Measurements from ENCODE around the gene NEUROD2.

Gene NEUROD2

GRCh38 chr17:39580082-39580468 lies 27.6 kb downstream of the NEUROD2 start:
- no peak for DNase-seq (ENCODE audit: low read depth)

GRCh38 chr17:39579318-39580081 lies 28.2 kb downstream of the NEUROD2 start:
- no peak for DNase-seq (ENCODE audit: low read depth)

DNA sequence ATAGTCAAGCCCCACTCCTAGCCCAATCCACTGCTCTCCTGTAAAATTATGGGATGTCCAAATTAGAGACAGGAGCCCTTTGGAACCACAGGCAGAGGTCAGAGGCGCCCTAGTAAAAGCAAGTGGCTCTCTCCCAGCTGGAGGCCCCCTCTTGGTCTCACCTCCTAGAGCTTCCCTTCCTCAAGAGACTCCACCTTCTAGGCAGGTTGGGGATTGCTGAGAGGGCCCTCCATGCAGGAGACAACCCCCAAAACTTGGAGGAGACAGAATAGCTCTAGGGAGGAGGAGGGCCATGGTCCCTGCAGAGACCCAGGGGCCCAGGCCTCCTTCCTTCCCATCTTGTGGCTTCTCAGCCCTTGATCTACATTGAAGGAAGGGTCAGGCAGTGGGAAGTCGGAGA lies 29.4 kb downstream of the NEUROD2 start:
- no peak for DNase-seq (ENCODE audit: low read depth)

DNA sequence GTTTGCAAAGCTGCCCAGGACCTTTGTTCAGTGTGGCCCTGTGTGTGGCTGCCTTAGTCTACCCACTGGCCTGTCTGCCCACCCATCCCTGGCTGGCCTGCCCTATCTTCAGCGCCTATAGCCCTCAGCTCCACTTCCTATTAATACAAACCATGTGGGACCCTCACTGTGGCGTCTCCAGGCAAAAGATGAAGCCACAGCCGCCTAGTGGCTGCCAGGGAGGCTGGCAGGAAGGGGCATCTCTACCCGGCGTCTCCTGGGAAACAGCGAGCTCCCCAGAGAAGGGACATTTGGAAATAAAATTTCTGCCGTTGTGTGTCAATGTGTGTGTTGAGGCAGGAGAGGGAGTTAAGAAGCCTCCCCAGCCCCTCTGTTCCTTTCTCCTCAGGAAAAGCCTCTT lies 31.5 kb downstream of the NEUROD2 start:
- DNase-seq (ENCODE audit: low read depth) = peak; percentile 29

DNA sequence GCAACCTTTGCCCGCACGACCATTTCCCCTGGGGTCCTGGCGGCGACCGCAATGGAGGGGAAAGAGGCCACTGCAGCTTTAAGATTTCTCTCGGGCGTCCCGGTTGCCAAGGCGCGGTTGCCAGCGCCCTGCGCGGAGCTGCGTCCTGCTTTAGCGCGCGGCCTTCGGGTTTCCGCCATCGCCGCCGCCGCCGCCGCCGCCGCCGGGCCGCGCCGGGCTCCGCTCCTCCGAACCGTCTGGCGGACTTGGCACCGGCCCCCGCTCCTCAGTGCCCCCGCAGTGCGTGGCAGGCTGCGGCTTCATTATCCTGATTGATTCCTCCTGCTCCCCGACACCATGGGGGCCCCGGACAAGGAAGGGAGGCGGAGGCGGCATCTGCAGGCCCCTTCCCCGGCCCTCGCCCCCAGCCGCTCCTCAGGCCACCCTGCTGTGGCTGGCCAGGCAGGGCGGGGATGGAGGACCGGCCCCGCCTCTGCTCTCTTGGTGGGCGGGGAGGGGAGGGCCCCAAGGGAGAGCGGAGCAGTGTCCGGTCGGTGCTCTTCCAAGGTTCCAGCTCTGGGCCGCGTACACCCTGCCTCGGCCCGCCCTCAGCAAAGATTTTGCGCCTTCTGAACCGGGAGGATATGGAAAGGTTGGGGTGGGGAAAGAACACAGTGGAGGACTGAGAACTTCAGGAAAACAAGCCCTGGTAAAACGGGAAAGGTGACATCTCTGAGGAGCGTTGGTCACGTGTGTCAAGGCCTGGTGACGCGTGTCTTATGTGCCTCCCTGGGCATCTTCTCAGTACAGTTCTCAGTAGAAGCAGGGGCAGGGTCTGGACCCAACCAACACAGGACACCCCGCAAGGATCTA lies 34.0 kb downstream of the NEUROD2 start:
- peak; percentile 83 for DNase-seq (ENCODE audit: low read depth)

- no peak for DNase-seq (ENCODE audit: low read depth)
These were observed 35.6 kb downstream of the NEUROD2 start for GRCh38 chr17:39572121-39572520.

DNA sequence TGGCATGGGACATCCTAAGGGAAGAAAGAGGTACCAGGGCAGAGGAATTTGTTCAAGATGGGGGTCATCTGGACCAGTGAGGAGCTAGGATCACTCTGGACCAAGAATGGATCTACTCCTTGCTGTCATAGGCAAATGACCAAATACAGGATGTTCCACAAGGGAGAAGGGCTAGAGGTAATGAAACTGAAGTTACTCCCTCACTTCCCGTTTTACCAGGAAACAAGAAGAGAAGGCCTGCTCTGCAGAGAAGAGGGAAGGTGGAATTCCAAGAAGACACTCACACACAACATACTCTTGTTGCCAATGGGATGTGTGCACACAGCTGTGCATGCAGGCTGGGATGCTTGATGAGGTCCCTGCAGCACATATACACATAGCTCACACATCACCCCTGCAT lies 38.6 kb downstream of the NEUROD2 start:
- DNase-seq (ENCODE audit: low read depth) = no peak

DNA sequence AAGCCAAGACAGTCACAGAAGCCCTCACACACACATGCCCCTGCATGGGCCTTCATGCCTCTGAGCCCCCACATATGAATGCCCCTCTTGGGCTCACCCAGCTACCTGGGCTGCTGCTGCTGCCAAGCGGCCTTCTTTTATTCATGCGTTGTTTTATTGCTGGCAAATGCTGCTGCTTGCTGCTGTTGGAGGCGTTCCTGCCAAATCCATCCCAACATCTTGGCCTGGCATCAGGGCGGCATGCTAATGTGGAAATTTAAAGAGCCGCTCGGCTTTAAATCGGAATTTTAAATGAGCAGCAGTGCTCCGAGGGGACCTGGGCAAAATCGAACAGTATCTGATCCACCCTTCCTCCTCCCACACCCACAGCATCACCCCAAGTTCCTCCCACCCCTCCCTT lies 39.0 kb downstream of the NEUROD2 start:
- DNase-seq (ENCODE audit: low read depth) = no peak

GRCh38 chr17:39566094-39566850 lies 41.4 kb downstream of the NEUROD2 start:
- no peak for DNase-seq (ENCODE audit: low read depth)

DNA sequence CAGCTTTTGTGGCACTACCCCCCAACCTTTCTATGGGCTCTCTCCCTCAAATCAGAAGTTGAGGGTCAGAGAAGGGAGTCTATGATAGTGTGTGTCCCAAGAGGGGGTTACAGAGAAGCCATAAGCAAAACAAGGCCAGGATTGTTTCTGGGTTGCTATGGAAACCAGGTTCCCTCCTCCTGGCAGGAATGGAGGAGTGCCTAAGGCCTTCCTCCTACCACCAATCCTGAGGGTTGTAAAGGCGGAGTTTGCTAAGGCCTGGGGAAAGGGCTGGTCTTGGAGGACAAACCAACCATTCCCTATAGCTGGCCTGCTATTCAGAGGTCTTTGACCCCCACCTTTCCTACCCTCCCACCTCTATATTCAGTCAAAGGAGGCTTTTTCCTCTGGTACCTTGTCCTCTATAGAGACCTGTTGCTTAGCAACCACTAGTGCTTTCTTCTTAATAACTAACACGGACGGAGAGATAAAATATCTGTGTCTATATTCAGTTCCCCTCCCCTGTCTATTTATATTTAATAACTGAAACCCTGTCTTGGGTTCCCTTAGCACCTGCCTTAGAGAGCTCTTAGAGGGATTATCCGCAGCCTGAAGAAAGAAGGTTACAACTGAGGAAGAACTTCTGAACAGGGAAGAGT lies 43.4 kb downstream of the NEUROD2 start:
- DNase-seq (ENCODE audit: low read depth) = peak; percentile 6

GRCh38 chr17:39563476-39563875 lies 44.2 kb downstream of the NEUROD2 start:
- no peak for DNase-seq (ENCODE audit: low read depth)

GRCh38 chr17:39562976-39563375 lies 44.7 kb downstream of the NEUROD2 start:
- peak; percentile 11 for DNase-seq (ENCODE audit: low read depth)

DNA sequence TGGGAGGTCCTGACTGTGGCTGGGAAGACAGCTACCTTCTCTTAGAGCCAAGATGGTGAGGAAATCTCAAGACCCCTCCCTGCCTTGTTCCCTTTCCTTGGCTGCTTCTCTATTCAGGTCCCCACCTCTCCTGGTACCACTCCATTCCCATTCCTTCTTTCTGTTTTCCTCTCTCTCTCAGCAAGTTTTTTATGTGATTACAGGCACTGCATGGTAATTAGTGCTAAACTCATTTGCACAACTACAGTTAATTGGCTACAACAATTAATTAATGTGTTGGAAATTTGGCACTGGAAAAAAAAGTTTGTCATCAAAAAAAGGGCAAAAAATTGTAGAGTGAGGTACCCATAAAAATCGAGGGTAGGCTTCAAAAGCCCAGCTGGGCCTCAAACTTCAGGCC lies 45.3 kb downstream of the NEUROD2 start:
- no peak for DNase-seq (ENCODE audit: low read depth)

GRCh38 chr17:39556423-39556822 lies 51.3 kb downstream of the NEUROD2 start:
- no peak for DNase-seq (ENCODE audit: low read depth)

GRCh38 chr17:39555368-39555767 lies 52.4 kb downstream of the NEUROD2 start:
- no peak for DNase-seq (ENCODE audit: low read depth)

All from EH (cell line).